Panc1 (cell line): ENCODE measurements around the gene ZMYM4.

ENCODE experiments used
- CTCF ChIP-seq: fragments of 450-650 bp; IDR thresholded peaks from 2 replicates; pipeline ENCODE4 v1.5.1; 2017; ENCODE audit warnings: mild to moderate bottlenecking
- POLR2AphosphoS5 ChIP-seq: IDR thresholded peaks from 2 replicates; pipeline ENCODE4 v1.6.1; 2012; ENCODE audit warnings: mild to moderate bottlenecking, low read depth, low read length, moderate library complexity
- REST ChIP-seq, 2 experiments: IDR thresholded peaks; 2 replicates each; pipeline ENCODE4 v1.6.1; 2011 to 2012; ENCODE audit warnings: low read depth in 2 of 2, control low read depth in 1 of 2, low read length in 1 of 2, mild to moderate bottlenecking in 1 of 2, moderate library complexity in 1 of 2; ENCODE audit not compliant: insufficient read depth in 1 of 2
- TCF7L2 ChIP-seq: IDR thresholded peaks from 2 replicates; pipeline ENCODE4 v1.6.1; 2011; ENCODE audit warnings: mild to moderate bottlenecking, low read depth, low read length, inconsistent platforms

- TF ChIP-seq POLR2AphosphoS5: no peak
- TF ChIP-seq REST (IDR thresholded peaks at IDR 0.05; ENCODE audit: insufficient read depth in 1 of 2, low read depth in 2 of 2, low read length in 1 of 2): no peak
- no peak for TF ChIP-seq CTCF
- TF ChIP-seq TCF7L2: no peak
Measured at GRCh38 chr1:35449334-35450008, 181.0 kb downstream of the ZMYM4 start.
